Fibroblast of villous mesenchyme (primary cell): ENCODE results near the gene SH3BGRL3. TPM values are rescaled to one million over a fixed set of nuclear protein-coding genes. Genes with fewer than 3 reads are reported as not detected.

Experiments
- DNase-seq: peaks from one replicate; pipeline ENCODE4 v3.0.0-alpha.2; 2010; ENCODE audit warnings: low read depth
- H3K4me3 ChIP-seq: 2 replicates; pipeline ENCODE4 v1.5.1; 2011; ENCODE audit warnings: low read depth, mild to moderate bottlenecking, low read length
- CTCF ChIP-seq: IDR thresholded peaks from 2 replicates; pipeline ENCODE4 v1.5.1; 2012; ENCODE audit warnings: low read depth, mild to moderate bottlenecking, low read length; ENCODE audit not compliant: insufficient read depth
- total RNA-seq: library from RNA; depleted of rRNA; stranded (reverse); fragments of >200 nt; gene quantifications from 2 replicates; pipeline ENCODE4 v1.2.3, GENCODE V29; 2012

The SH3BGRL3 gene
- total RNA-seq, 1 donor: 18.1 TPM

- H3K4me3 ChIP-seq: no peak overlapping the region
- no peak for TF ChIP-seq CTCF
- DNase-seq: no peak
These were observed 38.6 kb downstream of the SH3BGRL3 start for GRCh38 chr1:26318338-26319064.

- no peak overlapping the region for H3K4me3 ChIP-seq
- DNase-seq: no peak
- no peak for TF ChIP-seq CTCF
These were observed 41.0 kb downstream of the SH3BGRL3 start for GRCh38 chr1:26320896-26321295.

GRCh38 chr1:26321315-26322041 lies 41.6 kb downstream of the SH3BGRL3 start:
- peak; percentile 81 for TF ChIP-seq CTCF
- no peak overlapping the region for H3K4me3 ChIP-seq

GRCh38 chr1:26322042-26322331 lies 42.1 kb downstream of the SH3BGRL3 start:
- DNase-seq: no peak
- no peak overlapping the region for H3K4me3 ChIP-seq
- TF ChIP-seq CTCF: no peak

More at GRCh38 chr1:26321315-26322041, 41.6 kb downstream of the SH3BGRL3 start:
- peak; percentile 85 for DNase-seq

GRCh38 chr1:26323382-26323781 lies 43.5 kb downstream of the SH3BGRL3 start:
- no peak overlapping the region for H3K4me3 ChIP-seq
- no peak for TF ChIP-seq CTCF
- no peak for DNase-seq

GRCh38 chr1:26324550-26324949 lies 44.7 kb downstream of the SH3BGRL3 start:
- DNase-seq: no peak
- no peak overlapping the region for H3K4me3 ChIP-seq
- TF ChIP-seq CTCF: no peak
